Sigmoid colon (tissue), 7 donors: ENCODE results near the gene PIGP. TPM values are rescaled to one million over a fixed set of nuclear protein-coding genes. Genes with fewer than 3 reads are reported as not detected.
"Not testable (repeated sequence)": the region's sequence is repeated elsewhere in the genome, so short reads cannot be mapped to it uniquely, and the experiment has no call there.

Experiments used
- DNase-seq: peaks from one replicate; pipeline ENCODE4 v3.0.0-alpha.2; 2019
- H3K27ac ChIP-seq, 4 donors: fragments of 200-600 bp; sonication (generic); one replicate each; pipeline ENCODE4 v1.5.1; 2016 to 2019; ENCODE audit warnings: mild to moderate bottlenecking in 1 of 4
- H3K27me3 ChIP-seq, 3 donors: fragments of 200-600 bp; sonication (generic); one replicate each; pipeline ENCODE4 v1.5.1; 2019; ENCODE audit warnings: mild to moderate bottlenecking in 1 of 3
- H3K36me3 ChIP-seq, 4 donors: fragments of 200-600 bp; sonication (generic); one replicate each; pipeline ENCODE4 v1.5.1; 2016 to 2019
- H3K4me1 ChIP-seq, 4 donors: fragments of 200-600 bp; sonication (generic); one replicate each; pipeline ENCODE4 v1.5.1; 2017 to 2019
- H3K4me3 ChIP-seq, 4 donors: fragments of 200-600 bp; sonication (generic); one replicate each; pipeline ENCODE4 v1.5.1; 2017 to 2019; ENCODE audit warnings: mild to moderate bottlenecking in 2 of 4, moderate library complexity in 1 of 4
- H3K9me3 ChIP-seq, 4 donors: fragments of 200-600 bp in 3 of 4; sonication (generic) in 3 of 4; one replicate each; pipeline versions ENCODE4 v1.5.1 to v1.6.1; 2013 to 2019
- CTCF ChIP-seq, 4 experiments: fragments of 450-650 bp in 3 of 4; fragments of 200-600 bp in 1 of 4; IDR thresholded peaks; one replicate each; pipeline ENCODE4 v1.5.1; 2016 to 2019; ENCODE audit warnings: antibody characterized with exemption in 4 of 4, mild to moderate bottlenecking in 3 of 4, moderate library complexity in 2 of 4
- EP300 ChIP-seq, 4 donors: sonication (generic); formaldehyde crosslinking; IDR thresholded peaks; one replicate each; pipeline ENCODE4 v1.6.1; 2017; ENCODE audit warnings: antibody characterized with exemption in 4 of 4
- POLR2A ChIP-seq, 2 donors: fragments of 450-650 bp; IDR thresholded peaks; one replicate each; pipeline ENCODE4 v1.6.1; 2016; ENCODE audit warnings: antibody characterized with exemption in 2 of 2, mild to moderate bottlenecking in 2 of 2, moderate library complexity in 2 of 2
- POLR2AphosphoS5 ChIP-seq, 4 donors: sonication (generic); formaldehyde crosslinking; IDR thresholded peaks; one replicate each; pipeline ENCODE4 v1.6.1; 2017; ENCODE audit warnings: antibody characterized with exemption in 4 of 4
- WGBS, 2 donors: extraction: QIAGEN DNeasy Blood & Tissue Kit; methylation state at CpG; one replicate each; pipeline ENCODE4 v1.1.7; 2013; 5-methylcytosine and 5-hydroxymethylcytosine counted together
- intact Hi-C: fragments of 100-400 bp; cut with DNase I; formaldehyde crosslinking; loops from one replicate; pipeline ENCODE4 v1.15.1; 2023
- polyA plus RNA-seq, 3 donors: library from polyadenylated mRNA; stranded (reverse); fragments of 200-250 nt; gene quantifications; one replicate each; pipeline ENCODE4 v1.2.3, GENCODE V29; 2013
- total RNA-seq, 4 donors: library from RNA; depleted of rRNA; stranded (reverse); fragments of >200 nt; gene quantifications; one replicate each; pipeline ENCODE4 v1.1.0, GENCODE V29; 2016
- donor health status: healthy with polysubstance abuse.
- donor health status: Bipolar disorder and iron deficiency.
- donor health status: healthy.

PIGP gene
- total and polyA plus RNA-seq, 7 donors, result 10.2 to 36.7 (median 19.4) TPM

- Histone ChIP-seq H3K4me3 (no peak overlapping the region), H3K36me3 (no peaks in the 10 kb centered on the region), H3K9me3 (no peaks in the 10 kb centered on the region), H3K27ac (no peak overlapping the region), H3K4me1 (peaks cover 0 to 11% (median 4%) of the 10 kb centered on the region in 4 donors), H3K27me3 (no peaks in the 10 kb centered on the region)
- 52 to 61% methylated on average over 5 of the region's 5 CpGs for WGBS, 2 donors
- TF ChIP-seq EP300 (IDR thresholded peaks at IDR 0.05) (no peak), POLR2A (IDR thresholded peaks at IDR 0.05) (no peak), POLR2AphosphoS5 (IDR thresholded peaks at IDR 0.05) (no peak), CTCF (IDR thresholded peaks at IDR 0.05) (no peak)
- intact Hi-C loops, result no loop called here
- DNase-seq, result no peak
Observed at GRCh38 chr21:37059181-37059580, 13.7 kb downstream of the PIGP start.

- DNase-seq, result no peak
- peaks cover 0 to 11% (median 4%) of the 10 kb centered on the region in 4 donors for H3K4me1 ChIP-seq
- intact Hi-C loops, result no loop called here
- H3K9me3 ChIP-seq, result no peaks in the 10 kb centered on the region
- H3K27me3 ChIP-seq, result no peaks in the 10 kb centered on the region
- WGBS, 2 donors, result 48 to 51% methylated on average over 2 of the region's 2 CpGs
- H3K36me3 ChIP-seq, result no peaks in the 10 kb centered on the region
- TF ChIP-seq POLR2A (IDR thresholded peaks at IDR 0.05), result no peak
- TF ChIP-seq EP300 (IDR thresholded peaks at IDR 0.05), result no peak
- no peak for TF ChIP-seq CTCF (IDR thresholded peaks at IDR 0.05)
- TF ChIP-seq POLR2AphosphoS5 (IDR thresholded peaks at IDR 0.05), result no peak
- no peak overlapping the region for H3K4me3 ChIP-seq
- H3K27ac ChIP-seq, result no peak overlapping the region
Observed at GRCh38 chr21:37058261-37058660, 14.6 kb downstream of the PIGP start.

GRCh38 chr21:37057614-37058013 lies 15.3 kb downstream of the PIGP start:
- intact Hi-C loops, result no loop called here
- peaks cover 0 to 11% (median 4%) of the 10 kb centered on the region in 4 donors for H3K4me1 ChIP-seq
- no peaks in the 10 kb centered on the region for H3K9me3 ChIP-seq
- no peak overlapping the region for H3K4me3 ChIP-seq
- no peak overlapping the region for H3K27ac ChIP-seq
- no peaks in the 10 kb centered on the region for H3K27me3 ChIP-seq
- TF ChIP-seq EP300 (IDR thresholded peaks at IDR 0.05) (no peak), CTCF (IDR thresholded peaks at IDR 0.05) (no peak), POLR2A (IDR thresholded peaks at IDR 0.05) (no peak)
- DNase-seq, result no peak
- H3K36me3 ChIP-seq, result no peaks in the 10 kb centered on the region
- WGBS, 2 donors, result 96 to 97% methylated on average over 7 of the region's 7 CpGs

GRCh38 chr21:37055271-37055855 lies 17.5 kb downstream of the PIGP start:
- Histone ChIP-seq H3K27me3 (no peaks in the 10 kb centered on the region), H3K36me3 (no peaks in the 10 kb centered on the region), H3K27ac (no peak overlapping the region), H3K4me1 (peaks cover 0 to 6% (median 2%) of the 10 kb centered on the region in 4 donors), H3K4me3 (no peak overlapping the region), H3K9me3 (no peaks in the 10 kb centered on the region)
- TF ChIP-seq POLR2A (IDR thresholded peaks at IDR 0.05) (no peak), EP300 (IDR thresholded peaks at IDR 0.05) (no peak), POLR2AphosphoS5 (IDR thresholded peaks at IDR 0.05) (no peak), CTCF (IDR thresholded peaks at IDR 0.05) (no peak)
- no peak for DNase-seq
- WGBS, 2 donors, result 87 to 95% methylated on average over 2 of the region's 2 CpGs
- intact Hi-C loops, result no loop called here

GRCh38 chr21:37049741-37050140 lies 23.1 kb downstream of the PIGP start:
- H3K9me3 ChIP-seq, DNase-seq, intact Hi-C loops, H3K27ac ChIP-seq, H3K4me1 ChIP-seq, H3K36me3 ChIP-seq, H3K4me3 ChIP-seq, H3K27me3 ChIP-seq: not testable (repeated sequence)
- WGBS, 2 donors, result 63 to 91% methylated on average over 3 of the region's 3 CpGs
